ENCODE results near the gene SYNGR1. TPM values are rescaled to one million over a fixed set of nuclear protein-coding genes. Genes with fewer than 3 reads are reported as not detected.
"Not testable (repeated sequence)": the region's sequence is repeated elsewhere in the genome, so short reads cannot be mapped to it uniquely, and the experiment has no call there.

SYNGR1 gene
- polyA plus RNA-seq, 3 donors: 7.9 to 13.0 (median 12.6) TPM

- no peak overlapping the region for H3K27ac ChIP-seq (ENCODE audit: low read depth, low read length)
- WGBS, 3 donors: 94 to 96% (median 94%) methylated on average over 8 of the region's 8 CpGs
These were observed 32.1 kb downstream of the SYNGR1 start for GRCh38 chr22:39381930-39382329.

GRCh38 chr22:39382410-39382809 lies 32.6 kb downstream of the SYNGR1 start:
- no peak overlapping the region for H3K27ac ChIP-seq (ENCODE audit: low read depth, low read length)
- 66 to 89% (median 82%) methylated on average over 5 of the region's 5 CpGs for WGBS, 3 donors

DNA sequence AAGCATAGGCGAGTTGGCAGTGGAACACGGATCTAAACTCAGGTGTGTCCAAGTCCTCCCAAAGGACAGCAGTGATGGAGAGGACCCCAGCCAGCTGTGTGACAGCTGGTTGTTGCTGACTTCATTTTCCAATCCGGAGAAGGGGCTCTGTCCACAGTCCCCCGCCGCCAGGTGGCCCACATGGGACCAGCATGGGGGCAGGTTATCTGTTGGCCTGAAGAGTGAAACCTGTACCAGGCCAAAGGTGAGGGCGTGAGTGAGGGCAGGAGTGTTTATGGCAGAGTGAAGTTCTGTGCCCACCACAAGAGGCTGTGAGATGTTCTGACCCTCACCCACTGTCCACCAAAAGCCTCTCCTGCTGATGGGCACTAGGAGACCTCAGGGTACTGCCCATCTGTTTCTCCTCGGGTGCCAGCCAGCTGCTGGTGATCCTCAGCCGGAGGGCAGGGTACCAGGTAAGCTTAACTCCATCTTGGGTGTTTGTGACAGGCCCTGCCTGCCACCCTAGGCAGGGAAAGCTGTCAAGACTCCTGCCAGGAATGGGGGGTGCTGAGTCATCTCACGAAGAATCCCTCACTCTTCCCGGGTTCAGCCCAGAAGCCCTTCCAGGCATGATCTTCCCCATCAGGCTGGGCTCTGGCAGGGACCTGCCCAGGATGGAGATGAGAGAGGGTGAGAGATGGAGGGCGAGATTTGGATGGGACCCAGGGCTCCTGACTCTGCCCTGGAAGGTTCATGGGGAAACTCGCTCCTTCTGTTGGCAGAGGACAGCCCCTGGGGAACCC lies 34.2 kb downstream of the SYNGR1 start:
- no peak overlapping the region for H3K27ac ChIP-seq (ENCODE audit: low read depth, low read length)
- WGBS, 3 donors: 69 to 79% (median 76%) methylated on average over 11 to 12 of the region's 12 CpGs

DNA sequence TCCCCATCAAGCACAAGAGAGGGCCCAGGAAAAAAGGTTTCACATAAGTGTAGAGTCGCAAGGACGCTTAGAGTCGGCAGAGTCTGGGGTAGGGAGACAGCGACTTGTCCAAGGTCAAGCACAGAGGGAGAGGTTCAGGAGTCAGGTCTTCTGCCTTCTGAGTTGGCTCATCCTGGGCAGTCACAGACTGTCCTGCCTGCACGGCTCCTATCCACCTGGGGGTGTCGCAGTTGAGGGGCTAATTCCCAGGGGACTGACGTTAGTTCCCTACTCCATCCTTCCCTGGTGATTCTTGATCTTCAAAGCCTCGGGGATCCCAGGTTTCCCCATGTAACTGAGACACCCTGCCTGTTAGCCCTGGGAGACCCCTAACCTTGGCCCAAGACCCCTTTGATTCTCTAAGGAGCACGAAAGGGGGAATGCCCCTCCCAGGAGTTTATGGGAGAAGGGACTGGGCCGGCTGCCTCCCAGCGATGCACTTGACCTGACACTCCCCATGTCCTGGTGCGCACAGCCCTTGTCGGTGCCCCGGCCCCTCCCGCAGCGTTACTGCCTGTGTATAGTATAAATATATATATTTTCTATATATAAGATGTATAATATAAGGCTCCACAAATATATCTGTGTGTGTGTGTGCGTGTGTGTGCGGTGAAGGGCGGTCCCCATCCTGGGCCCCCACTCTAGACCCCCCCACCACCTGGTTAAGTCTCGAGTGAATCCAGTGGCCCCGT lies 35.1 kb downstream of the SYNGR1 start:
- 37 to 62% (median 60%) methylated on average over 21 of the region's 21 CpGs for WGBS, 3 donors

GRCh38 chr22:39388261-39389011 lies 38.6 kb downstream of the SYNGR1 start:
- 4 to 6% (median 5%) methylated on average over 55 to 56 of the region's 56 CpGs for WGBS, 3 donors
- no peak overlapping the region for H3K27ac ChIP-seq (ENCODE audit: low read depth, low read length)

More for the DNA sequence above, 35.1 kb downstream of the SYNGR1 start:
- H3K27ac ChIP-seq (ENCODE audit: low read depth, low read length): no peak overlapping the region

DNA sequence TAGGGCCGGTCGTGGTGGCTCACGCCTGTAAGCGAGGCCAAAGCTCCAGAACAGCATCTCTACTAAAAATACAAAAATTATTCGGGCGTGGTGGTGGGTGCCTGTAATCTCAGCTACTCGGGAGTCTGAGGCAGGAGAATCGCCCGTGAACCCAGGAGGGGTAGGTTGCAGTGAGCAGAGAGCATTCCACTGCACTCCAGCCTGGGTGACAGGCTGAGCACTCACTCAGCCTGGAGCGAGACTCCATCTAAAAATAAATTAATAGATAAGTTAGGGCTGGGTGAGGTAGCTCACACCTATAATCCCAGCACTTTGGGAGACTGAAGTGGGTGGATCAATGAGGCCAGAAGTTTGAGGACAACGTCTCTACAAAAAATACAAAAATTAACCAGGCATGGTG lies 39.6 kb downstream of the SYNGR1 start:
- WGBS, 3 donors: 87 to 90% (median 89%) methylated on average over 11 of the region's 11 CpGs
- no peak overlapping the region for H3K27ac ChIP-seq (ENCODE audit: low read depth, low read length)

- WGBS, 3 donors: 75 to 83% (median 77%) methylated on average over 9 of the region's 9 CpGs
- no peak overlapping the region for H3K27ac ChIP-seq (ENCODE audit: low read depth, low read length)
These were observed 42.7 kb downstream of the SYNGR1 start for GRCh38 chr22:39392341-39392948.

DNA sequence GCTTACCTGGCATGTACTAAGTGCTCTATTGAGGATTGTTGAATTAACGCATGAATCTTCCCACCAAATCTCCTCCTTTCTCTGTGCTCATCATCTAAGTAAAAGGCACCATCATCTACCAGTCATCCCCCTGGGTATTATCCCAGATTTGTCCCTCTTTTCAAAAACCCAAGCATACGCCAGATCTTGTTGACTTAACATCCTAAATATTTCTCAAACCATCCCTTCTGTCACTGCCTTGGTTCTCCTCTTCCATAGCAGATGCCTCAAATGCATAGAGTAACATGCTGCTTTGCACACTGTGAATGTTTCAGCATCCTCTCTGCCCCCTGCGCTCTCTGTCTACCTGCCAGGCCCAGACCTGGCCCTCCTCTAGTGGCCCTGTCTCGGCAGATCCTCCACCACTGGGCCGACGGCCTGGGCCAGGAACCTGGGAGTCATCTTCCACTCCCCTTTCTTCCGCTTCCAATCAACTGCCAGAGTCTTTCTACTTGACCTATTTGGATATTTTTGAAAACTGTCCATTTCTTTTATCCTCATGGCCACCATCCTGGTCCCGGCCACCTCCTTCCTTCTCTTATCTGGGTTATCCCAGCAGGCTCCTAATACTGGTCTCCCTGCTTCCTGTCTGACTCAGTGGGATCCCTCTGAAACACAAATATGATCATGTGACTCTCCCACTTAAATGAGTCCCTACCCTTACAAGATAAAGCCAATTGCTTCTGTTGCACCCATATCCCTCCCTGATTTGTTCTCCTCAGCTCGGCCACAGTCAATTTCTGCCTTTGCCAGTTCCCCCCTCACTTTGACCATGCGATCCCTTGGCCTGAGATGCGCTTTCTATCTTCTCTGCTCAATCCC lies 46.4 kb downstream of the SYNGR1 start:
- 87 to 91% (median 90%) methylated on average over 11 of the region's 11 CpGs for WGBS, 3 donors
- no peak overlapping the region for H3K27ac ChIP-seq (ENCODE audit: low read depth, low read length)

DNA sequence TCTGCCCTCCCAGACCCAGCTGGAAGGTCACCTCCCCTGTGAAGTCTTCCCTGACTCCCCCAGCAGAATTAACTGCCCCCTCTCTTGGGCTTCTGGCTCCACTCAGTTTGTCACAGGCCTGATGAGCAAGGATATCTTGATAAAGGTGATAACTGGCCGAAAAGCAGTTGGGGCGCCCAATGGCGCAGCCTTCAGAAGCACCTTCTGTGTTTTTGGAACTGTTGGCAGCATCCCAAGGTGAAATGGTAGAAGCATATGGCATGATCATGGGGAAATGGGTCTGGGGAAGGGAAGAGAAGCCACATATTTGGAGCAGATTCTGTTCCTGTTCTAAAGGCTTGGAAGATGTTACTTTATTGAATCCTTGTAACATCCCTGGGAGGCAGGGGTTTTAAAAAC lies 47.0 kb downstream of the SYNGR1 start:
- WGBS, 3 donors: 89 to 94% (median 94%) methylated on average over 3 of the region's 3 CpGs
- no peak overlapping the region for H3K27ac ChIP-seq (ENCODE audit: low read depth, low read length)

DNA sequence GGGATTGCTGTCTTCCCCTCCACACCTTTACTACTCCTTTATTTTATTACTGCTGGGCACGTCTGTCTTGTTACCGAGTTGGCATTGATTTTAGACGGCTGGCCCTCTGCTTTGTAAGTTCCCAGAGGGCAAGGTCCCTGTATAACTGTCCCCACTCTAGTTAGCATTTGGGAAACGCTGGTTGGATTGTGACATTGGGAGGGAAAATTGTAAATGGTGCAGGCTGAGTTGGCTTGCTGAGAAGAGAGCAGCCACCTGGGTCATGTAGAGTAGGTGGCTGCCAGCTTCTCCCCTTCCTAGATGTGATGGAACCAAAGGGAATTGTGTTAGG lies 51.5 kb downstream of the SYNGR1 start:
- H3K27ac ChIP-seq (ENCODE audit: low read depth, low read length): no peak overlapping the region
- WGBS, 3 donors: 73 to 82% (median 79%) methylated on average over 4 of the region's 4 CpGs

DNA sequence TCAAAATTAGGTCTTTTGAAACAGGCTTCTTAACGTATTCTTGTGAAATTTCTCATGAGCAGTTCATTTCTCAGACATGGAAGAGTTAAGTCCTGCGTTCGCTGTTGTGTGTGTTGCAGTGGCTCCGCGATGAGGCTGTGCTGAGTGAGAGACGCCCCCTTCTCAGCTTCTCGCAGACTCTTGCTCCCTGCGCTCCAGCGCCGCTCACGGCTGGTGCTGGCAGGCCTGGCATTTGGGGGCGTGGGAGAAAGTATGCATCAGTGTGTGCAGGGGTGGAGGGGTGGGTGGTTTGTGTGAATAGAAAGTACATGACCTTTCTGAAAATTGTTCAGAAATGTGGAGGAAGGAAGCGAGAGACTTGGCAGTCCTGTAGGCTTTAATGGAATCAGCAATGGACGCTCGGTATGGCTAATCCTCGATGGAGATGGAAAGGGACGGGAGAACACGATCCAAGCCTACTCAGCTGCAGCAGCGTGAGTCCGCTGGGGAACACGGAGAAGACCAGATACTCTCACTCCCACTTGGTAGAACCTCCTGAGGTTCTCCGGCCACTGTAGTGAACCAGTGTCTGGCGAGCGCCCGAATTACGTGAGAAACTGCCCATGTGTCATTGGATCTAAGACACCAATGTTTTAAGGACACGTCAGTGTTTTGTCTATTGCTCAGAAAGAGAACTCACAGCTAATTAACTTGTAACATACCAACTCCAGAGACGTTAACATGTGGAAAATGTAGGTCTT lies 55.7 kb downstream of the SYNGR1 start:
- 45 to 63% (median 49%) methylated on average over 28 of the region's 28 CpGs for WGBS, 3 donors
- H3K27ac ChIP-seq (ENCODE audit: low read depth, low read length): no peak overlapping the region

DNA sequence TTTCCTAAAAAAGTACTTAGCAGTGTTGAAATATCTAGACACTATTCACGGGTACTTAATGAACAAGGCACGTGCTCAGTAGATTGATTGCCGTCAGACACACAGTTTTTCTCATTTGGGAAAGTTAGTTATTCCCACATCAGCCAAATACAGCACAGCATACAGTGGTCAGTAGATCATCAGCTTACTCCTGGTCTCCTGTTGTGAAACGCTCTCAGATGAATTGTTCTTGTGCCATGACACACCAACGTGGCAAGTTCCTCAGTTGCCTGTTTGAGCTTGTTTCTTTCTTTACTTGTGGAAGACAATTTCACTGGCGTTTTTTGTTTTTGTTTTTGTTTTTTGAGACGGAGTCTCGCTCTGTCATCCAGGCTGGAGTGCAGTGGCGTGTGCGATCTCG lies 58.4 kb downstream of the SYNGR1 start:
- WGBS, 3 donors: 71 to 85% (median 77%) methylated on average over 11 of the region's 11 CpGs

GRCh38 chr22:39408807-39409206 lies 59.0 kb downstream of the SYNGR1 start:
- 50 to 81% (median 63%) methylated on average over 1 of the region's 1 CpG for WGBS, 3 donors
- no peak overlapping the region for H3K27ac ChIP-seq (ENCODE audit: low read depth, low read length)

More for the DNA sequence above, 58.4 kb downstream of the SYNGR1 start:
- no peak overlapping the region for H3K27ac ChIP-seq (ENCODE audit: low read depth, low read length)

DNA sequence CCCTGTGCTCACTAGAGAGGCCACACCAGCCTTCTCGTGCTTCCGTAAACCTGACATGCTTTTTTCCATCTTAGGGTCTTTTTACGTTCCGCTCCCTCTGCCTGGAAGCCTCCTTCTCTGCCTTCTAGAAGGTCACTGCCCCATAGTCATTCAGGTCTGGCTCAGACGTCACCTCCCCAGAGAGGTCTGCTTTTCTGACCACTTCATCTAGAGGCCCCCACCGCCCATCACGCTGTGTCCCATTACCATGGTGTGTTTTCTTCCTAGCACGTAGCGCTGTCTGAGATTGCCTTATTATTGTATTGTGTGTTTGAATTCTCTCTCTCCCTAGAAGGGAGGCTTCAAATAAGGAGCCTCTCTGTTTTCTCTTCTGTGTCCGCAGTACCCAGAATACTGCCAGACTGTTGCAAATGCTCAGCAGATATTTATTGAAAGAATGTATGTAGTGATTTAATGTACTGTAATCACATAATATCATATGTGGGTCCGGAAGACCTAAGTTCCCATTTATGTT lies 59.8 kb downstream of the SYNGR1 start:
- no peak overlapping the region for H3K27ac ChIP-seq (ENCODE audit: low read depth, low read length)
- WGBS, 3 donors: 89 to 93% (median 89%) methylated on average over 11 of the region's 11 CpGs

GRCh38 chr22:39410264-39410663 lies 60.5 kb downstream of the SYNGR1 start:
- WGBS, 3 donors: 58 to 91% (median 67%) methylated on average over 4 of the region's 4 CpGs
- H3K27ac ChIP-seq (ENCODE audit: low read depth, low read length): no peak overlapping the region

DNA sequence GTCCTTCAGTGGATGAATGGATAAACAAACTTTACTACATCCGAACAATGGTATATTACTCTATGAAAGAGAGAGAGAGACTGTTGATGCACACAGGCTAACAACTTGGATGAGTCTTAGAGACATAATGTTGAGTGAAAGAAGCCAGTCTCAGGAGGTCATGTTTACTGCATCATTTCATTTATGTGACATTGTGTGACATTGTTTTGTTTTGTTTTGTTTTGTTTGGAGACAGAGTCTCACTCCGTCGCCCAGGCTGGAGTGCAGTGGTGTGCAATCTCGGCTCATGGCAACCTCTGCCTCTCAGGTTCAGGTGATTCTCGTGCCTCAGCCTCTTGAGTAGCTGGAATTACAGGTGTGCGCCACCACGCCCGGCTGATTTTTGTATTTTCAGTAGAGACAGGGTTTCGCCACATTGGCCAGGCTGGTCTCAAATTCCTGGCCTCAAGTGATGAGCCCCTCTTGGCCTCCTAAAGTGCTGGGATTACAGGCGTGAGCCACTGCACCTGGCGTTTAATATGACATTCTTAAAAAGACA lies 62.1 kb downstream of the SYNGR1 start:
- 78 to 85% (median 84%) methylated on average over 11 of the region's 11 CpGs for WGBS, 3 donors
- not testable (repeated sequence) for H3K27ac ChIP-seq (ENCODE audit: low read depth, low read length)

DNA sequence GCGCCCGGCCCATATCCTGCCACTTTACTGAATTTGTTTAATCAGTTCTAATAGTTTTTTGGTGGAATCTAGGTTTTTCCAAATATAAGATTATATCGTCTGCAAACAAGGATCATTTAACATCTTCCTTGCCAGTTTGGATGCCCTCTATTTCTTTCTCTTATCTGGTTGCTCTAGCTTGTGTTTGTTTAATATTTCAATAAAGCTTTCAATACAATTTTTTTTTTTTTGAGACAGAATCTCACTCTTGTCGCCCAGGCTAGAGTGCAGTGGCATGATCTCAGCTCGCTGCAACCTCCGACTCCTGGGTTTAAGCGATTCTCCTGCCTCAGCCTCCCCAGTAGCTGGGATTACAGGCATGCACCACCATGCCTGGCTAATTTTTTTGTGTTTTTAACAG lies 63.4 kb downstream of the SYNGR1 start:
- not testable (repeated sequence) for H3K27ac ChIP-seq (ENCODE audit: low read depth, low read length)
- 86 to 91% (median 89%) methylated on average over 7 of the region's 7 CpGs for WGBS, 3 donors
